Stimulated activated CD4-positive, alpha-beta T cell treated with anti-CD3 and anti-CD28 coated beads, Interleukin-2, amount 100 ng/mL, for 24 hours (primary cell): Measurements from ENCODE around the gene APOD.

Experiments used
- DNase-seq, 2 donors: peaks; one replicate each; pipeline ENCODE4 v3.0.0-alpha.2; 2020

APOD gene

DNA sequence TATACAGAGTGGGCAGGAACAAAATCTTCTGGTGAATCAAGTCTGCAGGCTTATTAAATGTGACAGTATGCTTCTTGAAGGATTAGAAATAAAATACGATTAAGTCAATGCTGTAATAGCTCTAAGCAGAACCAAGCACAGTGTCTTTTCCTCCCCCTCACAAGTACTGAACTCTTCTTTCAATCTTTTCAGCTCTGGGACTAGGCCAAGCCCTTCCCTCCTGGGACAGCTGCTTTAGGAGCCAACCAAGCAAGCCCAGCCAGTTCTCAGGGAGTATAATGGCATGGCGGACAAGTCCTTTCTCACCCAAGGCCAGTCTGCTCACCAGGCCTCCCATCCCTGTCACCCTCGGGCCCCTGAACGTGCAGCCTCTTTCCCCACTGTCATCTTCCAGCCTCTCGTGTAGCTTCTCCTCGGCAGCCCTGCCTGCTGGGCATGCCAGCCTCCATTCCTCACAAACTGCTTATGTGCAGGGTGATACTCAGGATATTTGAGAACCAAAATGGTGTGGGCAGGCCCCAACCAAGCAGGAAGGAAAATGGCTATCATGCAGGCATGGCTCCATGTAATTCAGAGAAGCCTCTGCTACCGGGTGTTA, 32.3 kb downstream of the APOD start:
- peak in 1 of 2 donors; percentile 14 for DNase-seq

DNA sequence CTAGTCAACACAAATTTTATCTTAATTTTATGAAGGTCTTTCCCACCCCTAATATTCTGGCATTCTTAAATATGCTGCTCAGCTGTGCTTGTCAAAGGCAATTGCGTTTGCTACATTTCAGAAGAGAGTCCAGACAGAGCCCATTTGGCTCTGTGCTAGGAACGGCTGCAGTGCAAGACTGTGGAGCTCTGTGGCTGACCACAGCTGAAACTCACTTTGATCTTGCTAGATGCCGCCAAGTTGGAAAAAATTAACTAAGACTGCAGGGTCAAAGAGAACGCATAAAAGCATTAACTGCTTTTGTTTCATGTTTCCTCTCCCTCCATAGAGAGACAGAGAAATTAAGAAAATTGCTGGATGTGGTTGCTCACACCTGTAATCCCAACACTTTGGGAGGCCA, 33.0 kb downstream of the APOD start:
- no peak for DNase-seq

DNA sequence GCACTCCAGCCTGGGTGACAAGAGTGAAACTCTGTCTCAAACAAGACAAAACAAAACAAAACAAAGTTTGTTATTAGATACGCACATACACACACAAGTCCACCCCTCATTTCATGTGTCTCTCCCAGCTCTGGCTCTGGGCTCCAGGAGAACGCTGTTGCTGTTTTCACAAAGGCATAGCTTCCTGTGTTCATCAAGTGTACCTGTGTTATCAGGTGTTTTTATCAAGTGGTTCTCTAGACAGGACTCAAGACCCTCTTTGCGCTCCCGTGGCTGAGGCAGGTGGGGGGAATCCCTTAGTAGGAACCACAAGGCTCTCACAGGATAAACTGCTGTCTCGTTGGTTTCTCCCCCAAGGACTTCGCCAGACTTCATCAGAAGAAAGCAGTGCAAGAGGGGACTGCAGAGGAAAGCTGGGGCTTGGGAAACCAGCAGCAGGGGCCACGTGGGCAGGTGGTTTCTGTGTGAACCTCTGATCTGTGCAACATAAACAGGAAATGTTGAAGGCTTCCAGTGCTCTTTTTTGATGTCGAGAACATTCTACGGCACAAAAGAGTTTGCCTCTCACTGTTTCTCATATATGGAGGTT, 33.7 kb downstream of the APOD start:
- peak; percentile 68 to 73 for DNase-seq

DNA sequence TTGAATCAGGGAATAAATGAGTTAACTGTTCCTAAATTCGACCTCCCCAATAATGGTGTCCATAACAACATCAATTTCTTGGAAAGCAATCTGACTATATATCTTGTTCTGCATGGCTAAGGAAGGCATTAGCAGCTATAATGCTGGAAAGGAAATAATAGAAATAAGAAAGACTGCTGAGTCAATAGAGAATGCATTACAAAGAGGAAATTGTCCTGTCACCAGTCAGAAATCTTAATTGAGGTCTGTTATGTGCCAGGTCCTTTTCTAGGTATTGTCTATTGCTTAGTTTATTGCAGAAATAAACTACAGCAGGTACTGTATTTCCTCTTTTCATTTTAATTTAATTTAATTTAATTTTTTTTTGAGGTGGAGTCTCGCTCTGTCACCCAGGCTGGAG, 34.8 kb downstream of the APOD start:
- DNase-seq, result no peak

DNA sequence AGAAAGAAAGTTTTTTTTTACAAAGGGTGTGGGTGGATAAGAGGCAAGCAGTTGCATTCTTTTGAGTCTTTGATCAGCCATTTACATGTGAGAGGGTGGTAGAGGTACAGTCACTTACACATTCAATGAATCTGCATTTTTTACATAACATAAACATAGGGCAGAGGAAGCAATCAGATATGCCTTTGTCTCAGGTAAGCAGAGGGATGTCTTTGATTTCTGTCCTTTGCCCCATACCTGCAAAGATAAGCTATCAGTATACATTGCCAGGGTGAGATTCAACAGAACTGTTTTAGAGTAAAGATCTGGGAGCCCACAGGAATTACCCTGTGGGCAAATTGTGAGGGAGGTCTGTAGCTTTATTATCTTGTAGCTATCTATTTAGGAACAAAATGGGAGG, 35.2 kb downstream of the APOD start:
- peak in 1 of 2 donors; percentile 15 for DNase-seq

DNA sequence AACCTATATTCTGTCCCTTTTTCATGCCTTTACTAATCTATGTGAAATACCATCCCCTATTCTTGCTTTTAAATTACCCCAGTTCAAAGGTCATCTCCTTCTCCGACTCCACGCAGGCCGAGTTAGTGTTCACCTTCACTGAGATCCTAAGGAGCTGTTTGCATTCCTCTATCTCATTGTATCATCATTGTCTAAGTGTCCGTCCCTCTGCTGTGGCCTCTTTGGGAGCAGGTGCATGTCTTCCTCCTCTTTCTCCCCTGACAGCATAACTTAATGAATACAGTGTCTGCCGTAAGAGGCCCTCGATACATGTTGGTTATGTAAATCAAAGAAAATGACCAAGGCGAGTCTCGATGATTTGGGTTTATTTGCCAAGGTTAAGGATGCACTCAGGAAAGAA, 35.7 kb downstream of the APOD start:
- DNase-seq, result peak in 1 of 2 donors; percentile 13

DNA sequence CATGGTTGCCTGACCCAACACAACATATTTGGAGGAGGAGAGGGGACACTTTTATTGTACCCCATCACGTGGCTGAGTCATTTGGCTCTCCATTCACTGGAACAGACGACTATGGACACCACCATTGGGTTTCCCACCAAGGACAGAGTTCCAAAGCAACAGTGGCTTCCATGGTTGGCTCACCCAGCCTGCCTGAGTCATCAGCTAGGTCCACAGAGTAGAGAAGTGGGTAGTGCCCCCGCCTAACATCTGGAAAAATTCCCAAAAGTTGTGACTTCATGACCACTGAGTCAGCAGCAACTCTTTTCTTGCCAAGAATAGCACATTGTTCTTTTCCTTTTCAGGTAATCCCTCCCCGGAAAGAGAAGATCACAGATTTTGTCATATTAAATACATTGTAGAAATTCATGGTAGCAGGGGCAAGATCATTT, 37.6 kb downstream of the APOD start:
- peak; percentile 35 to 36 for DNase-seq

DNA sequence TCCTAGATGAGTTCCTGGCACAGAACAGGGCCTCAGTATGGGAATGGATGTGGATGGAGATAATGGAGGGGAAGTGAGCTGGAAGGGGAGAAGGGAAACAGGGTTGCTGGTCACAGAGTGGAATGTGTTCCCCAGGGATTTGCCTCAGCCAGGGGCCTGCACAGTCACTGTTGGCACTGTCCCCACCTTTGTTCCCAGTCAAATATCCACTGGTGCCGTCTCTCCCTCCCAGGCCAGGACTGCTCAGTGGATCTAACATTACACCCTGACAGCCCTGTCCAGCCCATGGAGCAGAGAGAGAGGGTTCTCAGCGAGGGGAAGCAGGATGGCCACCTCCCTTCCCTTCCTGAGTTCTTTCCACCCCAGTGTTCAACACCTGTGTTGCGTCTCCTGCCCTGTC, 39.1 kb downstream of the APOD start:
- DNase-seq, result no peak

DNA sequence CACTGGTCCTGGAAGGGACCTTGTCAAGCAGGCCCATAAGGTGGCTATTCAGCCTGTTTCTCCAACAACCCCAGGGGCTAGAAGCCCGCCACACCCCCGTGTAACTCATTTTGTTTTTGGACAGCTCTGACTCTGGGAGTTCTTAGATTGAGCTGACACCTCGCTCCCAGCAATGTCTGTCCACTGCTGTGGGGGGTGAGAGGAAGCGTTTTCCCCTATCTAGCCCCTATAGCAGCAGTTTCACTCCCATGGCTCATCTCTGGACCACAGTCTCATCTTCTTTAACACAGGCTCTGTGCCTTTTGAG, 39.6 kb downstream of the APOD start:
- DNase-seq, result no peak

DNA sequence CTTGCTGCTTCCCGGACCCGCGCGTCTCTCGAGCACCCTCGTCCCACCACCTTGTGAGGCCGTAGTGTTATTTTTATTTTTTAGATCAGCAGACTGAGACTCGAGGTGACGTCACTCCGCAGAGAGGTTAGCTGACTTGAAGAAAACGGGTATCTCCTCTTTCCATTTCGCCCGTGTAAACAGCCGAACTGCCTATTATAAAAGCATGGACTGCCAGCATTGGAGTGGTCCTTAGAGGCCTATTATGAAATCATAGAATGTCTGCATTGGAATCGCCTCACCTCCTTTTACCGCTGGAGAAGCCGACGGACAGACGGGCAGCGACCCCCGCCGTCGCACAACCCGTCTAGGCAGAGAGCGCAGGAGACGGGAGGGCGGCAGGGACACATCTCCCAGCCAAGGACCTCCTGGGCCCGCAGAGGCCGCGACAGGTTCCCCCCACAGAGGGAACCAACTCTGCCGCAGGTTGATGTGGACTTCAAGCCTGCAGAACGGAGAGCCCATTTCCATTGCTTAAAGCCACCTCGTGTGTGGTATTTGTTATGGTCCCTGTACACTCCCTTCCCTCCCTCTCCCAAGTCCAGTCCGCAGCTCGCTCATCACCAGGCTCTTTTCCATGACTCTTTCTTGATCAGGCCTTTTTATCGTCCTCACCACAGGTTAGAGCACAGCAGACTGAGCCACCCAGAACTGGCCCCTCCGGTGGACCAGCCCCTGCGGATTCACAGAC, 40.1 kb downstream of the APOD start:
- DNase-seq, result peak; percentile 18 to 32

DNA sequence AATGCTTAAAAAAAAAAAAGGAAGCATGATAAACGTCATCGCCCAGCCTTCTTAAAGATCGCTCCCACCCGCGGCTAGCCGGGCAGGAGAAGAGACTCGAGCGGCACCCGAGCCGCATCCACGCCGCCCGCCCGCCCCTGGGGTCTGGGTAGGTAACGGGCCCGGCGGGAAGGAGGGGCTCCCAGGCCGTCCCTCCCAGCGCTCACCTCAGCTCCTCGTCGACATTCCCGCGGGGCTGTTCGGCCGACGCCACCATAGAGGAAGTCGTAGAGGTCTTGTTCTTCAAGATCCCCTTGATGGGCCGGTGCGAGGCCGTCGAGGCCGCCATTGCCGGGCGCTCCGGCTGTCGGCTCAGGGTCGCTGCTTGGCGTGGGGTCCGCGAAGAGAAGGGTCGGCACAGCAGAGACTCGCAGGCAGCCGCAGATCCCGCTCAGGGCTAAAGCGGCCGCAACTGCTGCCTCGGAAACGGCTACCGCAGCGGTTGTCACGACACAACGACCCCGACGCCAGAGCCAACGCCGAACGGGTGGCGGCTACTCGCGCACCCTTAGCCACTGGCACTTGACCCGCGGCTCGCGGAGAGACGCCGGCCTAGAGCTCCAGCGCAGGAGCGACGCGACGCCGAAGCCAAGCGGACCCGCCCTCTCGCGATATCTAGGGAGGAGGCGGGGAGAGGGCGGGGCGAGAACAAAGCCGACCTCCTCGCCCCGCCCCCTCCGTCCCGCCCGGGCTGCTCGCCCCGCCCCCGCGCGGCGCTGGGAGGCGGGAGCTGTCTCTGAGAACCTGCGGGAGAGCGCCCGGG, 40.8 kb downstream of the APOD start, which contains the start of gene PPP1R2:
PPP1R2 (minus strand) TSS at position 628 of the 802 bp plus-strand sequence; CDS start at position 328, 300 bp downstream.
- peak; percentile 95 for DNase-seq

DNA sequence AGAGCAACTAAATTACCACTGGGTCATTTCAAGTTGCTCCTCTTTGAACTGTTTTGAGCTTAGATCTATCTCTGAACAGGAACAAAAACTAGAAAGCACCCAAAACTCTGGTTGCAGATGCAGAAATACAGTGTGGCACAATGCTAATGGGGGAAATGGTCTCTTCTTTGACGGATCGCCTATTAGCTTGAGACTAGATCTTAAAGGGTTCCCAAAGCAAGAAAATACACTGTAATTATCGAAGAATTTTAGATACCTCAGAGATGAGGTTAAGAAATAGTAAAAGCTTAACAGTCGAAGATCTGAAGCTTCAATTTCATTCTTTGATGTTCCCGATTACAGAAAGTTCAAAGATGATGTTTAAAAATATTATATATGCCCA, 41.4 kb downstream of the APOD start:
- DNase-seq, result peak in 1 of 2 donors; percentile 15

DNA sequence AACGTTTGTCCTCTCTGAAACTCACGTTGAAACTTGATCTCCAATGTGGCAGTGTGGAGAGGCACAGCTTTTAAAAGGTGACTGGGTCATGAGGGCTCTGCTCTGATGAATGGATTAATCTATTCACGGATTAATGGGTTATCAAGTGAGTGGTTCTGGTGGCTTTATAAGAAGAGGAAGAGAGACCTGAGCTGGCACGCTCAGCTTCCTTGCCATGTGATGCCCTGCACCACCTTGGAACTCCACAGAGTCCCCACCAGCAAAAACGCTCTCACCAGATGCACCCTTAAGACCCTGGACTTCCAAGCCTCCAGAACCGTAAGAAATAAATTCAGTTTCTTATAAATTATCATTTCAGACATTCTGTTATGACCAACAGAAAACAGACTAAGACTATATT, 43.2 kb downstream of the APOD start:
- peak in 1 of 2 donors; percentile 20 for DNase-seq

DNA sequence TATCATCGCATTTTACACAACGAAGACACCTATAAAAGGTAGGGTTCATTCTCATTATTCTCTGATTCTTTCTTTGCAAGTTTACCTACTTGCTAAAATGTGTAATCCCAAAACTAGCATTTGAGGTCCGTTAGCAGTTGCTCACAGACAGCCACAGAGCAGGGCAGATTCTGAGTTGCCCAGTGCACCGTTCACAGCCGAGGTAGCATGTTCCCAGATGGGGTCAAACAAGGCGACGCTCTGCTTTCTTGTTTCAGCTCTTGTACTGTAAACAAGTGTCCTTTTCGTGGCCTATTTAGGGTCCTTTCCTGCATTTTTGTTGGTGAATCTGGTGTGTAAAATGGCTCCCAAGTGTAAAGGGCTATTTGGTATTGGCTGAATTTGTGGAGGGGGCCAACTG, 43.7 kb downstream of the APOD start:
- DNase-seq, result peak; percentile 31 to 40

DNA sequence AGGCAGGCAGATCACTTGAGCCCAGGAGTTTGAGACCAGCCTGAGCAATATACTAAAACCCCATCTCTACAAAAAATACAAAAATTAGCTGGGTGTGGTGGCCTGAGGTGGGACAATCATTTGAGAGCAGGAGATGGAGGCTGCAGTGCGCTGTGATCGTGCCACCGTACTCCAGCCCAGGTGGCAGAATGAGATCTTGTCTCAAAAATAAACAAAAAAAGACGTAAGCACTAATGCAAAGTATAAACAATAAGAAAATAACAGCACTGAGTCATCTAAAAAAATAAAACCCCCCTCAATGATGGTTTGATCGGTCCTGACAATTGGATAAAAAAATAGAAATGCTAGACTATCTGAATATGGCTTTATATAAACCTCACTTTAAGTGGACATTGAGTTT, 44.3 kb downstream of the APOD start:
- DNase-seq, result peak in 1 of 2 donors; percentile 17

DNA sequence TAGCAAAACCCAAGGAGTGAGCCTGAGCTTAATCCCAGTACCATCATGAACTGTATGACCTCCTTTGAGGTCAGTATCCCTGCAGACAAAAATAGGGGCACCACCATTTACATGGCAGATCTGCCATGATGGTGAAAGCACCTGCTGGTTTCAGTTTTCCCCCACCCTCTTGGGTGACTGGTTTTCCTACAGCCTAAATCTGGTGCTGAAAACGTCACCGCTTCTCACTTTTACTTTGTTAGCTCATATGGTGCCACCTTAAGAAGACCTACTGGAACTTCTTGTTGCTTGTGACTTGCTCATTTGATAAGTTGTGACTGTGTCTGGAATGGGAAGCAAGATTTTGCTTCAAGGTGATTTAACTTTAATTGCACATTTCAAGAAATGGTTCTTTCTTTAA, 45.7 kb downstream of the APOD start:
- peak; percentile 42 to 59 for DNase-seq

DNA sequence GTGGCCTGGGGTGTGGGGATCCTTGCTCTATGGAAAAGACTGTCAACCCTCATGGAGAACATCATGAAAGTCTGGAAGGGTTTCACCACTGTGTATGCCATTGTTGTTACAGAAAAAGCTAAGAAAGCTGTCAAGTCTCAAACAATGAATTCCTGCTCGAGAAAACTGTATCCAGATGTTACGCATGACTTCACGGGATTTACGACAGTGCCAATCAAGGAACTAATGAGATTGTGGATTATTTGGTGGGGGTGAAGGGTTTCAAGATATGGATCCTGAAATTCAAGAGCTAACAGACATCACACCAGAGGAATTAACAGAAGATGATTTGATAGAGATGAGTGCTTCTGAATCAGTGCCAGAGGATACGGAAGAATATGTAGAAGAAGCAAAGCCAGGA, 48.4 kb downstream of the APOD start:
- DNase-seq, result no peak

DNA sequence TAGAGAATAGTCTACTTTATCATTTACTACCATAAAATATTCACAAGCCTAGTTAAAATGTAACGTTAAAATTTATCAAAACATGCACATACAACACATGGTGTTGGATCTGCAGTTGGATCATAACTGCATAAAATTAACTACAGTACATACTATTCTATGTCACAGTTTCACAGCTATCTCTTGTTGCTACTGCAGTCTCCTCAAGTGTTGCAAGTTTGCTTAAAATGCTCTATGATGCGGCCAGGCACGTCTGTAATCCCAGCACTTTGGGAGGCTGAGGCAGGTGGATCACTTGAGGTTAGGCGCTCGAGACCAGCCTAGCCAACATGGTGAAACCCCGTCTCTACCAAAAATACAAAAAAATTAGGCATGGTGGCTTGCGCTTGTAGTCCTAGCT, 50.9 kb downstream of the APOD start:
- no peak for DNase-seq

DNA sequence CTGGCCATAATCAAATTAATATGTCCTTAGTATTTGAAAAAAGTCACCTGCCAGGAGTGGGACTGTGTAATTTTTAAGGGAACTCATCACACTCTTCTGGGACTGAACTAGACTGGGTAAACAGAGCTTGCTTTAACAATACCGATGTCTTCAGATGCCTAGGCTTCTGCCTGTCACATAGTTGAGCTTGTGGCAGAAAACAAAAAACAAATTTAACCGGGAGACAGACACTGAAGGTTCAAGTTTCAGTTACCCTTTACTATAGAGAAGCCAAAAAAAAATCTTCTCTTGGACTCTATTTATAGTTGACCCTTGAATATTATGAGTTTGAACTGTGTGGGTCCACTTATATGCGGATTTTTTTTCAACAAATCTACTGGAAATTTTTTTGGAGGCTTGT, 51.4 kb downstream of the APOD start:
- no peak for DNase-seq

DNA sequence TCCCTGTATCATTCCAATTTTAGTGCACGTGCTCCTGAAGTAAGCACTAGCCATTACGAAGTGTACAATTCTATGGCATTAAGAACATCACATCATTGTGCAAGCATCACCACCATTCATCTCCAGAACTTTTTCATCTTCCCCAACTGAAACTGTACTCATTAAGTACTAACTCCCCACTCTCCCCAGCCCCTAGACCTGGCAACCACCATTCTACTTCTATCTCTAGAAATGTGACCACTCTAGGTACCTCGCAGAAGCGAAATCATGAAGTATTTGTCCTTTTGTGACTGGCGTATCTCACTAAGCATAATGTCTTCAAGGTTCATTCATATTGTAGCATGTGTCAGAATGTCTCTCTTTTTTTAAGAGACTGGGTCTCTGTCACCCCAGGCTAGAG, 52.1 kb downstream of the APOD start:
- DNase-seq, result no peak

DNA sequence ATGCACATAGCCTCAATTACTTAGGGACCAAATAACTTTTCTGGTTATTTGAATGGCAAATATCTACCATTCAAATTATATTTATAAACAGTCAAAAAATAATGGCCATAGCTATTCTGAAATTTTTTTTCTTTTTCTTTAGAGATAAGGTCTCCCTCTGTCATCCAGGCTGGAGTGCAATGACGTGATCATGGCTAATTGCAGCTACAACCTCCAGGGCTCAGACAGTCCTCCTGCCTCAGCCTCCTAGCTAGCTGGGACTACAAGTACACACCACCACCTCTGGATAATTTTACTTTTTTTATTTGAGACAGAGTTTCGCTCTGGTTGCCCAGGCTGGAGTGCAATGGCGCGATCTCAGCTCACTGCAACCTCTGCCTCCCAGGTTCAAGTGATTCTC, 57.2 kb downstream of the APOD start:
- no peak for DNase-seq

DNA sequence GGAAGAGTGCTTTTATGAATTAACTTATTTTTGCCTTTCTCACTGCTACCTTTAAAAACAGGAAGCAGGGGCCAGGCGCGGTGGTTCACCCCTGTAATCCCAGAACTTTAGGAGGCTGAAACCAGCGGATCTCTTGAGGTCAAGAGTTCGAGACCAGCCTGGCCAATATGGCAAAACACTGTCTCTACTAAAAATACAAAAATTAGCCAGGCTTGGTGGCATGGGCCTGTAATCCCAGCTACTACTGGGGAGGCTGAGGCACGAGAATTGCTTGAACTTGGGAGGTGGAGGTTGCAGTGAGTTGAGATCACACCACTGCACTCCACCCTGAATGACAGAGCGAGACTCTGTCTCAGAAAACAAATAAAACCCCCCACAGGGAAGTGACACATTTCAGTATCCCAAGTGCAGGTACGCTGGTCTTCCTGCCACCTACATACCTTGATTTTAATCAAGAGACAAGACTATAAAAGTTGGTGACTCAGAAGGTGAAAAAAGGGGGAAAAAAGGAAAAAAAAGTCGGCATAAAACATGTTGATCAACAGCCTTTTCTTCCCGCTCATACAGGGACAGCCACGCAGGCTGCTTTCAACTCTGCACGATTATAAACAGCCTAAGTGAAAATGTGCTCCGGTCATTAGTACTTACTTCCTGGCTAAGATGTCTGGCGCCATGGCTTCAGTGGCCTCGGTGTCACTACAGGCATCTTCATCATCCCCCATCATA, 59.4 kb downstream of the APOD start:
- DNase-seq, result peak; percentile 41 to 44
